SU-DHL-6 (cell line): Measurements from ENCODE around the gene NFIC.

ENCODE experiments used
- EZH2phosphoT487 ChIP-seq: fragments of 200-600 bp; sonication (generic), shearing (Covaris generic); conservative IDR thresholded peaks from 2 replicates; pipeline ENCODE4 v1.6.1; 2018; ENCODE audit warnings: mild to moderate bottlenecking, antibody characterized with exemption, low read length, moderate library complexity, mixed read lengths
- TF ChIP-seq, protein P1 (sequence below): fragments of 200-600 bp; sonication (generic); IDR thresholded peaks from one replicate; pipeline ENCODE4 v1.5.1; 2017; ENCODE audit warnings: antibody characterized with exemption, mild to moderate bottlenecking, low read length, moderate library complexity; ENCODE audit not compliant: insufficient read depth, poor library complexity, severe bottlenecking

DNA sequence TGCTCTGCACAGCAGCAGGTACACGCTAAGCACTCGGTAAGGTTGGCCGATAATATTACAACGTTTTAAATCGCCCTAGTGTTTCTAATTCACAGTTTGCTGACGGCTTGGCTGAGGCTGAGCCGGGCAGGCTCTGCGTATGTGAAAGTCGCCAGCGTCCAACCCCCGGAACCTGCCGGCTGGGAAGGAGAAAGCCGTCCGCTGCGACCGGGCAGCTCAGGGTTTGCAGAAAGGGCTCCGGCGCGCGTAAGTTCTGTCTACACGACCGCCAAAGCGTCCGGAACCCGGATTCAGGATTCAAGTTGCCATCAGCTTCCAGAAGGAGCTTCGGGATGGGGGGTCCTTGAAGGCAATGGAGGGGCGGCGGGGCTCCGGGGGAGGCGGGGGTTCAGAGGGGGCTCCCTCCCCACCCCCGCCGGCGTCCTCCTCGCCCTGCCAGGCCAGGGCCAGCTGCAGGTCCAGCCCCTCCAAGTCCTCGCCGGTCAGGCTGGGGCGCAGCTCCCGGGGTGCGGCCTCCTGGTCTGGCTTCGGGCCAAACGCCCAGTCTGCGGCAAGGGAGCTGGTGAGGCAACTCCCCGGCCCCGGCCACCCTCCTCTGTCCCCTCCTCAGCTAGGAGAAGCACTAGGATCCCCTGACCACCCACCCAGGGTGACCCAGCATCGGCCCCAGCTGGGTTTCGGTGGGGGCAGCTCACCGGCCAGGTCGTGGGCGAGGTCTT lies 116.3 kb downstream of the NFIC start:
- TF ChIP-seq, protein P1, sequence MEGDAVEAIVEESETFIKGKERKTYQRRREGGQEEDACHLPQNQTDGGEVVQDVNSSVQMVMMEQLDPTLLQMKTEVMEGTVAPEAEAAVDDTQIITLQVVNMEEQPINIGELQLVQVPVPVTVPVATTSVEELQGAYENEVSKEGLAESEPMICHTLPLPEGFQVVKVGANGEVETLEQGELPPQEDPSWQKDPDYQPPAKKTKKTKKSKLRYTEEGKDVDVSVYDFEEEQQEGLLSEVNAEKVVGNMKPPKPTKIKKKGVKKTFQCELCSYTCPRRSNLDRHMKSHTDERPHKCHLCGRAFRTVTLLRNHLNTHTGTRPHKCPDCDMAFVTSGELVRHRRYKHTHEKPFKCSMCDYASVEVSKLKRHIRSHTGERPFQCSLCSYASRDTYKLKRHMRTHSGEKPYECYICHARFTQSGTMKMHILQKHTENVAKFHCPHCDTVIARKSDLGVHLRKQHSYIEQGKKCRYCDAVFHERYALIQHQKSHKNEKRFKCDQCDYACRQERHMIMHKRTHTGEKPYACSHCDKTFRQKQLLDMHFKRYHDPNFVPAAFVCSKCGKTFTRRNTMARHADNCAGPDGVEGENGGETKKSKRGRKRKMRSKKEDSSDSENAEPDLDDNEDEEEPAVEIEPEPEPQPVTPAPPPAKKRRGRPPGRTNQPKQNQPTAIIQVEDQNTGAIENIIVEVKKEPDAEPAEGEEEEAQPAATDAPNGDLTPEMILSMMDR: no peak
- TF ChIP-seq EZH2phosphoT487: no peak
